OCI-LY1 (cell line): ENCODE measurements around the gene TMEM178B.

Experiments used
- EZH2 ChIP-seq: fragments of 200-600 bp; sonication (generic), shearing (Covaris generic); IDR thresholded peaks from 2 replicates; pipeline ENCODE4 v1.8.0; 2017; ENCODE audit warnings: borderline replicate concordance, mixed run types, mild to moderate bottlenecking, antibody characterized with exemption, low read length, moderate library complexity, mixed read lengths
- TF ChIP-seq, protein P1 (sequence below): fragments of 200-600 bp; sonication (generic), shearing (Covaris generic); IDR thresholded peaks from 2 replicates; pipeline ENCODE4 v1.5.1; 2017; ENCODE audit warnings: mild to moderate bottlenecking, antibody characterized with exemption, low read length, moderate library complexity, mixed read lengths

DNA sequence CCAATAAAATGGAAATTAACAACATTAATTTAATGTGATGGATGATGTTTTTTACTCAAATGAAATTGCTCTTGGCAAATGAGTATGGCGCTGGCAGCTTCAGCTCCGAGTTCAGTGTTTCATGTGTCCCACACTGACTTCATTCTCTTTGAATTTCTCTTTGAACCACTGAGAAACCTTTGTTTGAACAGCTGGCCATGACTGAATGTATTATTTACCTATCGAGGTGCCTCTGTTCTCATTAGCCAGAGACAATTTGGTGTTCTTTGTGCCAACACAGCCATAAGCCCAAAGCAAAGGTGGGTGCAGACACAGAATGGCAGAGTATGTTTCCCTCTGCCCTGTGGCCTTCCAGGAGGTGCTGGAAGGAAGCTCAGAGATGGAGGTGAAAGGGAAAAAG is 42.1 kb downstream of the TMEM178B start:
- TF ChIP-seq, protein P1, sequence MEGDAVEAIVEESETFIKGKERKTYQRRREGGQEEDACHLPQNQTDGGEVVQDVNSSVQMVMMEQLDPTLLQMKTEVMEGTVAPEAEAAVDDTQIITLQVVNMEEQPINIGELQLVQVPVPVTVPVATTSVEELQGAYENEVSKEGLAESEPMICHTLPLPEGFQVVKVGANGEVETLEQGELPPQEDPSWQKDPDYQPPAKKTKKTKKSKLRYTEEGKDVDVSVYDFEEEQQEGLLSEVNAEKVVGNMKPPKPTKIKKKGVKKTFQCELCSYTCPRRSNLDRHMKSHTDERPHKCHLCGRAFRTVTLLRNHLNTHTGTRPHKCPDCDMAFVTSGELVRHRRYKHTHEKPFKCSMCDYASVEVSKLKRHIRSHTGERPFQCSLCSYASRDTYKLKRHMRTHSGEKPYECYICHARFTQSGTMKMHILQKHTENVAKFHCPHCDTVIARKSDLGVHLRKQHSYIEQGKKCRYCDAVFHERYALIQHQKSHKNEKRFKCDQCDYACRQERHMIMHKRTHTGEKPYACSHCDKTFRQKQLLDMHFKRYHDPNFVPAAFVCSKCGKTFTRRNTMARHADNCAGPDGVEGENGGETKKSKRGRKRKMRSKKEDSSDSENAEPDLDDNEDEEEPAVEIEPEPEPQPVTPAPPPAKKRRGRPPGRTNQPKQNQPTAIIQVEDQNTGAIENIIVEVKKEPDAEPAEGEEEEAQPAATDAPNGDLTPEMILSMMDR = no peak
- no peak for TF ChIP-seq EZH2
